ENCODE measurements around the gene RGS9.
"Not testable (repeated sequence)": the region's sequence is repeated elsewhere in the genome, so short reads cannot be mapped to it uniquely, and the experiment has no call there.

Gene RGS9

DNA sequence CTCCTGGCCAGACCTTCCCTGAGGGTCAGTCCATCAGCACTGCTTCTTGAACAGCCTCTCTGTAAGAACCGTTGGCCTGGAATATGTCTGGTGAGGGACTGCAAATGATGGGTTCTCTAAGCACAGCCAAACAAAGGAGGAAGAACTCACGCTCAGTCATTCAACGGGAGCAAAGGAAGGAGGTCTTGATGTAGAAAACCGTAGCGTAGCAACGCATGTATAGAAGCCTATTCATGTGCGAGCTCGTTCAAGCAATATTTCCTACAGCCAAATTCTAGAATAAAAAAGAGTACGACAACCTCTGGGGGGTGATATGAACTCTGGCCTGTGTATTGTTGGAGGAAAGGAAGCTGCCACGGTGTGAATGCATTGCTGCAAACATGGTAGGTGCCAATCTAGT lies 64.2 kb downstream of the RGS9 start:
- DNase-seq: no peak
- Histone ChIP-seq H3K4me1 (no peaks in the 10 kb centered on the region), H3K4me3 (no peak overlapping the region), H3K27me3 (no peaks in the 10 kb centered on the region), H3K36me3 (no peaks in the 10 kb centered on the region), H3K9me3 (no peaks in the 10 kb centered on the region), H3K27ac (no peak overlapping the region)
- intact Hi-C loops (cut with DNase I; ENCODE audit: low total_unique reads): no loop called here
- TF ChIP-seq, protein P1, sequence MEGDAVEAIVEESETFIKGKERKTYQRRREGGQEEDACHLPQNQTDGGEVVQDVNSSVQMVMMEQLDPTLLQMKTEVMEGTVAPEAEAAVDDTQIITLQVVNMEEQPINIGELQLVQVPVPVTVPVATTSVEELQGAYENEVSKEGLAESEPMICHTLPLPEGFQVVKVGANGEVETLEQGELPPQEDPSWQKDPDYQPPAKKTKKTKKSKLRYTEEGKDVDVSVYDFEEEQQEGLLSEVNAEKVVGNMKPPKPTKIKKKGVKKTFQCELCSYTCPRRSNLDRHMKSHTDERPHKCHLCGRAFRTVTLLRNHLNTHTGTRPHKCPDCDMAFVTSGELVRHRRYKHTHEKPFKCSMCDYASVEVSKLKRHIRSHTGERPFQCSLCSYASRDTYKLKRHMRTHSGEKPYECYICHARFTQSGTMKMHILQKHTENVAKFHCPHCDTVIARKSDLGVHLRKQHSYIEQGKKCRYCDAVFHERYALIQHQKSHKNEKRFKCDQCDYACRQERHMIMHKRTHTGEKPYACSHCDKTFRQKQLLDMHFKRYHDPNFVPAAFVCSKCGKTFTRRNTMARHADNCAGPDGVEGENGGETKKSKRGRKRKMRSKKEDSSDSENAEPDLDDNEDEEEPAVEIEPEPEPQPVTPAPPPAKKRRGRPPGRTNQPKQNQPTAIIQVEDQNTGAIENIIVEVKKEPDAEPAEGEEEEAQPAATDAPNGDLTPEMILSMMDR (IDR thresholded peaks at IDR 0.05): no peak

DNA sequence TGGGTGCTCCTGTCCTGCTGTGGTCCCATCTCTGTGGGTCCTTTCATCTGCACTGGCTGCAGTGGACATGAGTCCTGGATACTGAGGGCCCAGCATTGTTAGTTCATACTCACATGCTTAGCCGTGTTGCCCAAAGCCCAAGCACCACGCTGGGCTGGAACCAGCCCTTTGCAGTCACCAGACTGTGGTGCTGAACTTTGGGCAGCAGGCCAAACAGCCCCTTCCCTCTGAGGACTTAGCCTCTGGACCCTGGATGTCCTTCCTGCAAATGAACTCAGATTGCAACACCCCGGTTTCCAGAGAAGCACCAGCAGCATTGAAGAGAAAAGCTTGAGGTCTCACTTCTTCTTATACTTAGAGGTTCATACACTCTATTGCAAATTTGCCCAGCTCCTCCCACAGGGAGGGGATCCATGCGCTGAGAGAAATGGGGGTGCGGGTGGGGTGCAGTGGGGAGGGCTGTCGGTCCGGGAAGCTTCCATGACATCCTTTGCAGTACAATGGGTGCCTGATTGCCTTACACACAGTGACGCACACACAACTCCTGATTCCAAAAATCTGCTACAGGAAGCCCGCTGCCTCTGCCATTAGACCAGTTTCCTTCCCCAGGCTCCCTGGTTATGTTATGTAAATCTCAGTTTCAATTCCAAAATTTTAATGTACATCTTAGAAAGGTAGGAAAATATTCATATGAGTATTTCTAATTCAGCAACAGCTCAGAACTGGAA lies 65.8 kb downstream of the RGS9 start:
- Histone ChIP-seq H3K27ac (no peak overlapping the region), H3K4me1 (no peaks in the 10 kb centered on the region), H3K9me3 (no peaks in the 10 kb centered on the region), H3K27me3 (no peaks in the 10 kb centered on the region), H3K36me3 (no peaks in the 10 kb centered on the region), H3K4me3 (no peak overlapping the region)
- TF ChIP-seq, protein P1 (IDR thresholded peaks at IDR 0.05): no peak
- intact Hi-C loops (cut with DNase I; ENCODE audit: low total_unique reads): no loop called here
- DNase-seq: no peak

GRCh38 chr17:65204001-65204400 lies 66.8 kb downstream of the RGS9 start:
- TF ChIP-seq, protein P1 (IDR thresholded peaks at IDR 0.05): no peak
- no peaks in the 10 kb centered on the region for H3K9me3 ChIP-seq
- H3K4me3 ChIP-seq: no peak overlapping the region
- intact Hi-C loops (cut with DNase I; ENCODE audit: low total_unique reads): no loop called here
- DNase-seq: no peak
- no peaks in the 10 kb centered on the region for H3K27me3 ChIP-seq
- H3K4me1 ChIP-seq: no peaks in the 10 kb centered on the region
- H3K27ac ChIP-seq: no peak overlapping the region
- H3K36me3 ChIP-seq: no peaks in the 10 kb centered on the region

DNA sequence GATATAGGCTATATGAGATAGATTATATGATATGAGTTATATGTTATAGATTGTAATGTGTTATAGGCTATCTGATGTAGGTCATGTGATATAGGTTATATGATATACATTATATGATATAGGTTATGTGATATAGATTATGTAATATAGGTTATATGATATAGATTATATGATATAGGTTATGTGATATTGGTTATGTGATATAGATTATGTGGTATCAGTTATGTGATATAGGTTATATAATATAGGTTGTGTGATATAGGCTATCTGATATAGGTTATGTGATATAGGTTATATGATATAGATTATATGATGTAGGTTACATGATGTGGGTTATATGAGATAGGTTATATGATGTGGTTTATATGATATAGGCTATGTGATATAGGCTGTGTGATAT lies 68.5 kb downstream of the RGS9 start:
- Histone ChIP-seq H3K27ac (no peak overlapping the region), H3K4me1 (no peaks in the 10 kb centered on the region), H3K27me3 (no peaks in the 10 kb centered on the region), H3K4me3 (no peak overlapping the region), H3K9me3 (no peaks in the 10 kb centered on the region), H3K36me3 (no peaks in the 10 kb centered on the region)
- DNase-seq: no peak
- intact Hi-C loops (cut with DNase I; ENCODE audit: low total_unique reads): no loop called here
- TF ChIP-seq, protein P1 (IDR thresholded peaks at IDR 0.05): no peak

- DNase-seq; H3K36me3 ChIP-seq; intact Hi-C loops (cut with DNase I; ENCODE audit: low total_unique reads); H3K27ac ChIP-seq; H3K4me1 ChIP-seq; H3K4me3 ChIP-seq; H3K9me3 ChIP-seq; H3K27me3 ChIP-seq: not testable (repeated sequence)
Measured at GRCh38 chr17:65207448-65207847, 70.3 kb downstream of the RGS9 start.

GRCh38 chr17:65208717-65209116 lies 71.5 kb downstream of the RGS9 start:
- Histone ChIP-seq H3K27me3 (no peaks in the 10 kb centered on the region), H3K9me3 (no peaks in the 10 kb centered on the region), H3K27ac (no peak overlapping the region), H3K4me1 (no peaks in the 10 kb centered on the region), H3K36me3 (no peaks in the 10 kb centered on the region), H3K4me3 (no peak overlapping the region)
- DNase-seq: no peak
- intact Hi-C loops (cut with DNase I; ENCODE audit: low total_unique reads): no loop called here
- TF ChIP-seq, protein P1 (IDR thresholded peaks at IDR 0.05): no peak
